ENCODE data around the gene MYO18A.

MYO18A gene

DNA sequence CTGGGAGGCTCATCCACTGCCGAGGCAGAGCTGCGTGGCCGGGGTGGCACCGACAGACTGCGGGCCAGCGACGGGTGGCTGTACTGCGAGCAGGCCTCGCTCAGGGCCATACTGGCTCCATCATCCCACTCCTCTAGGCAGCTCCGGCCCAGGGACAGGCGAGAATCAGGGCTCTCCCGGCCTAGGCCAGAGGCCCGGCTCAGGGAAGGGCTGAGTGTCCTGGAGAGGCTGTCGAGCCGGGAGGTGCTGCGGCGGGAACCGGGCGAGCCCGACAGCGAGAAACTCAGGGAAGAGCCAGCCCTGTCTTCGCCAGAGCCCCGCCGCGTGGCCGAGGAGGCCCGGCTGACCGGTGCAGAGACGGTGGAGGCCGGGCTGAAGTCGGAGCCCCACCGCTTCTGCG is 99.9 kb downstream of the MYO18A start:
- Histone ChIP-seq H2BK120ac (ENCODE audit: low read depth, low read length) (no peak overlapping the region), H3K23ac (ENCODE audit: low read length) (no peak overlapping the region), H2AK5ac (ENCODE audit: low read length) (no peak overlapping the region), H3K4me2 (ENCODE audit: low read length) (no peak overlapping the region), H3K4me3 (ENCODE audit: low read length) (no peak overlapping the region), H3K79me2 (ENCODE audit: control insufficient read depth, insufficient read depth, low read length) (no peaks in the 10 kb centered on the region), H3K36me3 (ENCODE audit: control insufficient read depth, insufficient read depth, low read length) (peaks cover 3% of the 10 kb centered on the region), H3K4me1 (ENCODE audit: control insufficient read depth, low read depth, low read length) (peaks cover 7% of the 10 kb centered on the region), H2BK5ac (ENCODE audit: low read length) (no peak overlapping the region), H3K79me1 (ENCODE audit: low read length) (no peaks in the 10 kb centered on the region), H3K56ac (ENCODE audit: low read length) (no peak overlapping the region), H3K27ac (ENCODE audit: low read depth, low read length) (no peak overlapping the region), H4K5ac (ENCODE audit: low read length) (no peak overlapping the region), H3K4ac (ENCODE audit: low read depth, low read length) (no peak overlapping the region), H4K8ac (ENCODE audit: low read depth, low read length) (no peak overlapping the region), H2BK15ac (replicated peaks; ENCODE audit: low read depth) (no peak overlapping the region), H3K27me3 (ENCODE audit: insufficient read depth, low read length, poor library complexity) (no peaks in the 10 kb centered on the region), H3K9ac (ENCODE audit: low read length) (no peak overlapping the region), H3K18ac (ENCODE audit: low read length) (no peak overlapping the region)
- WGBS (ENCODE audit: extremely low coverage, insufficient coverage, low lambda C conversion rate) = no CpG with 5 or more reads among the region's 33 CpGs
- DNase-seq = no peak

GRCh38 chr17:29079887-29080286 is 100.3 kb downstream of the MYO18A start:
- Histone ChIP-seq H2AK5ac (ENCODE audit: low read length) (no peak overlapping the region), H4K5ac (ENCODE audit: low read length) (no peak overlapping the region), H3K27me3 (ENCODE audit: insufficient read depth, low read length, poor library complexity) (no peaks in the 10 kb centered on the region), H4K8ac (ENCODE audit: low read depth, low read length) (no peak overlapping the region), H3K27ac (ENCODE audit: low read depth, low read length) (no peak overlapping the region), H3K4me3 (ENCODE audit: low read length) (no peak overlapping the region), H2BK5ac (ENCODE audit: low read length) (no peak overlapping the region), H3K79me2 (ENCODE audit: control insufficient read depth, insufficient read depth, low read length) (no peaks in the 10 kb centered on the region), H2BK15ac (replicated peaks; ENCODE audit: low read depth) (no peak overlapping the region), H3K79me1 (ENCODE audit: low read length) (no peaks in the 10 kb centered on the region), H3K4ac (ENCODE audit: low read depth, low read length) (no peak overlapping the region), H3K56ac (ENCODE audit: low read length) (no peak overlapping the region), H3K23ac (ENCODE audit: low read length) (no peak overlapping the region), H3K18ac (ENCODE audit: low read length) (no peak overlapping the region), H3K36me3 (ENCODE audit: control insufficient read depth, insufficient read depth, low read length) (peaks cover 3% of the 10 kb centered on the region), H3K4me1 (ENCODE audit: control insufficient read depth, low read depth, low read length) (peaks cover 4% of the 10 kb centered on the region), H3K9ac (ENCODE audit: low read length) (no peak overlapping the region), H2BK120ac (ENCODE audit: low read depth, low read length) (no peak overlapping the region), H3K4me2 (ENCODE audit: low read length) (no peak overlapping the region)
- no peak for DNase-seq
- no CpG with 5 or more reads among the region's 33 CpGs for WGBS (ENCODE audit: extremely low coverage, insufficient coverage, low lambda C conversion rate)

GRCh38 chr17:29079433-29079832 is 100.8 kb downstream of the MYO18A start:
- Histone ChIP-seq H2BK15ac (replicated peaks; ENCODE audit: low read depth) (no peak overlapping the region), H3K79me1 (ENCODE audit: low read length) (no peaks in the 10 kb centered on the region), H3K4me1 (ENCODE audit: control insufficient read depth, low read depth, low read length) (peaks cover 4% of the 10 kb centered on the region), H3K9ac (ENCODE audit: low read length) (no peak overlapping the region), H2BK120ac (ENCODE audit: low read depth, low read length) (no peak overlapping the region), H4K5ac (ENCODE audit: low read length) (no peak overlapping the region), H3K4me2 (ENCODE audit: low read length) (no peak overlapping the region), H4K8ac (ENCODE audit: low read depth, low read length) (no peak overlapping the region), H3K23ac (ENCODE audit: low read length) (no peak overlapping the region), H2BK5ac (ENCODE audit: low read length) (no peak overlapping the region), H3K56ac (ENCODE audit: low read length) (no peak overlapping the region), H3K36me3 (ENCODE audit: control insufficient read depth, insufficient read depth, low read length) (peaks cover 3% of the 10 kb centered on the region), H3K27ac (ENCODE audit: low read depth, low read length) (no peak overlapping the region), H3K79me2 (ENCODE audit: control insufficient read depth, insufficient read depth, low read length) (no peaks in the 10 kb centered on the region), H2AK5ac (ENCODE audit: low read length) (no peak overlapping the region), H3K27me3 (ENCODE audit: insufficient read depth, low read length, poor library complexity) (no peaks in the 10 kb centered on the region), H3K18ac (ENCODE audit: low read length) (no peak overlapping the region), H3K4me3 (ENCODE audit: low read length) (no peak overlapping the region), H3K4ac (ENCODE audit: low read depth, low read length) (no peak overlapping the region)
- no CpG with 5 or more reads among the region's 16 CpGs for whole genome bisulfite sequencing (ENCODE audit: extremely low coverage, insufficient coverage, low lambda C conversion rate)
- DNase-seq = no peak

DNA sequence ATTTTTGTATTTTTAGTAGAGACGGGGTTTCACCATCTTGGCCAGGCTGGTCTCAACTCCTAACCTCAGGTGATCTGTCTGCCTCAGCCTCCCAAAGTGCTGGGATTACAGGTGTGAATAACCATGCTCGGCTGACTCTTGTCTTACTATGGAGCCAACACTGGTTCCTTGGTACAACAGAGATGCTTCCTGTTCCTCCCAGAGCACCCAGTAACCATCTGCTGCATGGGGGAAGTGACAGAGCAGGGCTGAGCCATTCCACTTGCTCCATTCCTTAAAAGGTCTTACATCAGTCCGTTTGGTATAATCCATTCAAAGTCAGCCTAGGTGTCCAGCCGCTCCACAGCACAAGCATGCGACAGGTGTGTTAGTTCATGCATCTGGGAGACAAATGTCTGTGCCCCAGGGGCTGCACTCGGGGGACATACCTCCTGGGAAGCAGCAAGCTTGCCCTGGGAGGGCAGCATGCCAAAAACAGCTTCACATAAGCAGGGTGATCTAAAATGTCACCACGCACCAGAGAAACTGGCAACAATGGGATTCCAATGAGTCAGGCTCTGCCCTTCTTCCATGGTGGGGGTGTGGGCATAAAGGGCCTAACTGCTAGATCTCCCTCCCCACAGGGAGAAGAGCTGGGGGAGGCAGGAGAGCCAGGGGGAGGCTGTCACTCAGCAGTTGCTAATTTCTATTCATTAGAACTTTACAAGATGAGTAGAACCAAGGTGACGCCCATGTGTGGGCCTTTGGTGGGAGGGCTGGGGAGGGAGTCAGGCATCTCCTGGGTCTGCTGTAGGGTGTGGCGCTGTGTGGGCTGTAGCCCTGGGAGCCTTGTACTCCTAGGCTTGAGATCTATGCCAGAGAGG is 101.8 kb downstream of the MYO18A start:
- Histone ChIP-seq H2BK5ac (ENCODE audit: low read length) (no peak overlapping the region), H3K4ac (ENCODE audit: low read depth, low read length) (no peak overlapping the region), H3K4me3 (ENCODE audit: low read length) (no peak overlapping the region), H3K27me3 (ENCODE audit: insufficient read depth, low read length, poor library complexity) (no peaks in the 10 kb centered on the region), H2BK15ac (replicated peaks; ENCODE audit: low read depth) (no peak overlapping the region), H3K36me3 (ENCODE audit: control insufficient read depth, insufficient read depth, low read length) (peaks cover 3% of the 10 kb centered on the region), H3K9ac (ENCODE audit: low read length) (no peak overlapping the region), H3K23ac (ENCODE audit: low read length) (no peak overlapping the region), H3K56ac (ENCODE audit: low read length) (no peak overlapping the region), H3K79me1 (ENCODE audit: low read length) (no peaks in the 10 kb centered on the region), H4K8ac (ENCODE audit: low read depth, low read length) (no peak overlapping the region), H3K18ac (ENCODE audit: low read length) (no peak overlapping the region), H3K4me2 (ENCODE audit: low read length) (no peak overlapping the region), H4K5ac (ENCODE audit: low read length) (no peak overlapping the region), H2AK5ac (ENCODE audit: low read length) (no peak overlapping the region), H3K79me2 (ENCODE audit: control insufficient read depth, insufficient read depth, low read length) (no peaks in the 10 kb centered on the region), H3K27ac (ENCODE audit: low read depth, low read length) (no peak overlapping the region), H2BK120ac (ENCODE audit: low read depth, low read length) (no peak overlapping the region), H3K4me1 (ENCODE audit: control insufficient read depth, low read depth, low read length) (peaks cover 5% of the 10 kb centered on the region)
- no CpG with 5 or more reads among the region's 9 CpGs for WGBS (ENCODE audit: extremely low coverage, insufficient coverage, low lambda C conversion rate)
- DNase-seq = no peak

GRCh38 chr17:29077320-29077719 is 102.9 kb downstream of the MYO18A start:
- Histone ChIP-seq H2BK15ac (replicated peaks; ENCODE audit: low read depth) (no peak overlapping the region), H2AK5ac (ENCODE audit: low read length) (no peak overlapping the region), H3K79me1 (ENCODE audit: low read length) (no peaks in the 10 kb centered on the region), H3K18ac (ENCODE audit: low read length) (no peak overlapping the region), H3K56ac (ENCODE audit: low read length) (no peak overlapping the region), H3K9ac (ENCODE audit: low read length) (no peak overlapping the region), H2BK120ac (ENCODE audit: low read depth, low read length) (no peak overlapping the region), H3K27ac (ENCODE audit: low read depth, low read length) (no peak overlapping the region), H3K36me3 (ENCODE audit: control insufficient read depth, insufficient read depth, low read length) (peaks cover 3% of the 10 kb centered on the region), H3K27me3 (ENCODE audit: insufficient read depth, low read length, poor library complexity) (no peaks in the 10 kb centered on the region), H3K79me2 (ENCODE audit: control insufficient read depth, insufficient read depth, low read length) (no peaks in the 10 kb centered on the region), H4K8ac (ENCODE audit: low read depth, low read length) (no peak overlapping the region), H3K4me2 (ENCODE audit: low read length) (no peak overlapping the region), H3K23ac (ENCODE audit: low read length) (no peak overlapping the region), H3K4ac (ENCODE audit: low read depth, low read length) (no peak overlapping the region), H3K4me1 (ENCODE audit: control insufficient read depth, low read depth, low read length) (peaks cover 8% of the 10 kb centered on the region), H3K4me3 (ENCODE audit: low read length) (no peak overlapping the region), H4K5ac (ENCODE audit: low read length) (no peak overlapping the region), H2BK5ac (ENCODE audit: low read length) (no peak overlapping the region)
- no CpG with 5 or more reads among the region's 7 CpGs for WGBS (ENCODE audit: extremely low coverage, insufficient coverage, low lambda C conversion rate)
- no peak for DNase-seq

- Histone ChIP-seq H2AK5ac (ENCODE audit: low read length) (no peak overlapping the region), H3K4ac (ENCODE audit: low read depth, low read length) (no peak overlapping the region), H3K27ac (ENCODE audit: low read depth, low read length) (no peak overlapping the region), H3K18ac (ENCODE audit: low read length) (no peak overlapping the region), H3K23ac (ENCODE audit: low read length) (no peak overlapping the region), H3K4me2 (ENCODE audit: low read length) (no peak overlapping the region), H3K4me3 (ENCODE audit: low read length) (no peak overlapping the region), H2BK120ac (ENCODE audit: low read depth, low read length) (no peak overlapping the region), H2BK15ac (replicated peaks; ENCODE audit: low read depth) (no peak overlapping the region), H4K5ac (ENCODE audit: low read length) (no peak overlapping the region), H3K79me2 (ENCODE audit: control insufficient read depth, insufficient read depth, low read length) (no peaks in the 10 kb centered on the region), H3K4me1 (ENCODE audit: control insufficient read depth, low read depth, low read length) (peaks cover 8% of the 10 kb centered on the region), H2BK5ac (ENCODE audit: low read length) (no peak overlapping the region), H4K8ac (ENCODE audit: low read depth, low read length) (no peak overlapping the region), H3K56ac (ENCODE audit: low read length) (no peak overlapping the region), H3K27me3 (ENCODE audit: insufficient read depth, low read length, poor library complexity) (no peaks in the 10 kb centered on the region), H3K9ac (ENCODE audit: low read length) (no peak overlapping the region), H3K79me1 (ENCODE audit: low read length) (no peaks in the 10 kb centered on the region), H3K36me3 (ENCODE audit: control insufficient read depth, insufficient read depth, low read length) (peaks cover 3% of the 10 kb centered on the region)
- no CpG with 5 or more reads among the region's 7 CpGs for WGBS (ENCODE audit: extremely low coverage, insufficient coverage, low lambda C conversion rate)
- DNase-seq = peak; percentile 60
Observed at GRCh38 chr17:29076722-29077121, 103.5 kb downstream of the MYO18A start.

Measured in mesendoderm (in vitro differentiated cells).